ENCODE results near the gene ITPR2.

Gene ITPR2

GRCh38 chr12:26572137-26572536 lies 260.9 kb downstream of the ITPR2 start:
- Histone ChIP-seq H3K18ac (ENCODE audit: low read length) (no peak overlapping the region), H3K4ac (ENCODE audit: low read depth, low read length) (no peak overlapping the region), H3K79me2 (ENCODE audit: control insufficient read depth, insufficient read depth, low read length, poor library complexity) (no peaks in the 10 kb centered on the region), H3K27ac (ENCODE audit: low read depth, low read length) (no peak overlapping the region), H3K79me1 (ENCODE audit: low read length) (no peaks in the 10 kb centered on the region), H3K9me3 (ENCODE audit: insufficient read depth, low read depth, low read length) (no peaks in the 10 kb centered on the region), H3K4me2 (ENCODE audit: low read length) (no peak overlapping the region), H2AK5ac (ENCODE audit: low read length) (no peak overlapping the region), H3K36me3 (ENCODE audit: control insufficient read depth in 1 of 2, insufficient read depth in 2 of 2, low read length in 2 of 2) (no peaks in the 10 kb centered on the region), H4K12ac (ENCODE audit: low read depth, low read length) (no peak overlapping the region), H4K8ac (ENCODE audit: low read depth, low read length) (no peak overlapping the region), H3K4me3 (ENCODE audit: low read depth, low read length) (no peak overlapping the region), H3K4me1 (ENCODE audit: control insufficient read depth in 1 of 2, insufficient read depth in 2 of 2, low read length in 2 of 2) (peaks cover 4 to 5% of the 10 kb centered on the region in 2 experiments), H3K14ac (ENCODE audit: low read length) (no peak overlapping the region), H2BK5ac (ENCODE audit: low read depth, low read length, poor library complexity) (no peak overlapping the region), H2BK120ac (ENCODE audit: insufficient read depth, low read length, poor library complexity) (no peak overlapping the region), H2BK12ac (ENCODE audit: low read length) (no peak overlapping the region), H3K27me3 (ENCODE audit: insufficient read depth, low read length) (no peaks in the 10 kb centered on the region), H4K91ac (ENCODE audit: low read depth, low read length) (no peak overlapping the region), H3K9ac (ENCODE audit: low read length) (no peak overlapping the region), H3K23ac (ENCODE audit: low read length) (no peak overlapping the region), H2AFZ (ENCODE audit: insufficient read depth, low read length, poor library complexity) (no peak overlapping the region)
- DNase-seq = no peak
- WGBS (ENCODE audit: extremely low coverage, insufficient coverage, insufficient read length) = no CpG with 5 or more reads among the region's 1 CpG

- no peak overlapping the region for H3K9ac ChIP-seq (ENCODE audit: low read length)
- no peak overlapping the region for H3K14ac ChIP-seq (ENCODE audit: low read length)
- H3K79me2 ChIP-seq (ENCODE audit: control insufficient read depth, insufficient read depth, low read length, poor library complexity) = no peaks in the 10 kb centered on the region
- H4K12ac ChIP-seq (ENCODE audit: low read depth, low read length) = no peak overlapping the region
- no peak overlapping the region for H3K18ac ChIP-seq (ENCODE audit: low read length)
- WGBS (ENCODE audit: extremely low coverage, insufficient coverage, insufficient read length) = no CpG with 5 or more reads among the region's 3 CpGs
- H2AFZ ChIP-seq (ENCODE audit: insufficient read depth, low read length, poor library complexity) = no peak overlapping the region
- no peak overlapping the region for H2BK5ac ChIP-seq (ENCODE audit: low read depth, low read length, poor library complexity)
- no peak overlapping the region for H3K27ac ChIP-seq (ENCODE audit: low read depth, low read length)
- no peak overlapping the region for H2AK5ac ChIP-seq (ENCODE audit: low read length)
- H3K9me3 ChIP-seq (ENCODE audit: insufficient read depth, low read depth, low read length) = no peaks in the 10 kb centered on the region
- H3K4ac ChIP-seq (ENCODE audit: low read depth, low read length) = no peak overlapping the region
- no peaks in the 10 kb centered on the region for H3K79me1 ChIP-seq (ENCODE audit: low read length)
- DNase-seq = no peak
- H2BK12ac ChIP-seq (ENCODE audit: low read length) = no peak overlapping the region
- H3K36me3 ChIP-seq (ENCODE audit: control insufficient read depth in 1 of 2, insufficient read depth in 2 of 2, low read length in 2 of 2) = no peaks in the 10 kb centered on the region
- peaks cover 4 to 5% of the 10 kb centered on the region in 2 experiments for H3K4me1 ChIP-seq (ENCODE audit: control insufficient read depth in 1 of 2, insufficient read depth in 2 of 2, low read length in 2 of 2)
- no peak overlapping the region for H3K4me3 ChIP-seq (ENCODE audit: low read depth, low read length)
- H3K4me2 ChIP-seq (ENCODE audit: low read length) = no peak overlapping the region
- no peak overlapping the region for H4K8ac ChIP-seq (ENCODE audit: low read depth, low read length)
- H3K27me3 ChIP-seq (ENCODE audit: insufficient read depth, low read length) = no peaks in the 10 kb centered on the region
- H3K23ac ChIP-seq (ENCODE audit: low read length) = no peak overlapping the region
- no peak overlapping the region for H2BK120ac ChIP-seq (ENCODE audit: insufficient read depth, low read length, poor library complexity)
- no peak overlapping the region for H4K91ac ChIP-seq (ENCODE audit: low read depth, low read length)
Measured at GRCh38 chr12:26571560-26571959, 261.4 kb downstream of the ITPR2 start.

DNA sequence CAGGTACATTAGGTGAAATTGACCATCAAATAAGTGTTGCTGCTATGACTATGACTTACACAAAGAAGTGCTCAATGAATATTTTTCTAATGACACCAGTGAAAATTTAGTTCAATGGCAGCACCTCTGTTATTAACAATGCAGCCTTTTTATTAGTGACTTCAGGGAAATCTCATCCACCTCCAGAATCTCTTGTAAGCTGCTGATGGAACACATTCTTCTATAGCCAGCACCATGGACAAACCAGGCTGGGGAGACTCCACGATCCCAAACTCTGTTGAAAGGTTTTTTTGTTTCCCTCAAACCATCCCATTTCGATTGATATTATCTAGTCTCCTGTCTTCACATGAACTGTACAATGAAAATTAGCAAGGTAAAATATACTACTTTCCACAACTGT lies 265.9 kb downstream of the ITPR2 start:
- no peak overlapping the region for H4K12ac ChIP-seq (ENCODE audit: low read depth, low read length)

GRCh38 chr12:26566675-26567074 lies 266.3 kb downstream of the ITPR2 start:
- H3K9ac ChIP-seq (ENCODE audit: low read length) = no peak overlapping the region
- H2BK12ac ChIP-seq (ENCODE audit: low read length) = no peak overlapping the region
- no peak overlapping the region for H4K12ac ChIP-seq (ENCODE audit: low read depth, low read length)
- no peak overlapping the region for H3K4me2 ChIP-seq (ENCODE audit: low read length)
- H3K14ac ChIP-seq (ENCODE audit: low read length) = no peak overlapping the region
- no CpG with 5 or more reads among the region's 2 CpGs for WGBS (ENCODE audit: extremely low coverage, insufficient coverage, insufficient read length)
- no peak overlapping the region for H4K91ac ChIP-seq (ENCODE audit: low read depth, low read length)
- H2BK120ac ChIP-seq (ENCODE audit: insufficient read depth, low read length, poor library complexity) = no peak overlapping the region
- H3K4ac ChIP-seq (ENCODE audit: low read depth, low read length) = no peak overlapping the region
- no peak overlapping the region for H3K4me3 ChIP-seq (ENCODE audit: low read depth, low read length)
- H3K36me3 ChIP-seq (ENCODE audit: control insufficient read depth in 1 of 2, insufficient read depth in 2 of 2, low read length in 2 of 2) = no peaks in the 10 kb centered on the region
- H3K23ac ChIP-seq (ENCODE audit: low read length) = no peak overlapping the region
- no peaks in the 10 kb centered on the region for H3K79me2 ChIP-seq (ENCODE audit: control insufficient read depth, insufficient read depth, low read length, poor library complexity)
- H2AK5ac ChIP-seq (ENCODE audit: low read length) = no peak overlapping the region
- H3K4me1 ChIP-seq (ENCODE audit: control insufficient read depth in 1 of 2, insufficient read depth in 2 of 2, low read length in 2 of 2) = no peaks in the 10 kb centered on the region
- no peak for DNase-seq
- H2AFZ ChIP-seq (ENCODE audit: insufficient read depth, low read length, poor library complexity) = no peak overlapping the region
- no peaks in the 10 kb centered on the region for H3K9me3 ChIP-seq (ENCODE audit: insufficient read depth, low read depth, low read length)
- H3K18ac ChIP-seq (ENCODE audit: low read length) = no peak overlapping the region
- no peaks in the 10 kb centered on the region for H3K27me3 ChIP-seq (ENCODE audit: insufficient read depth, low read length)
- H3K27ac ChIP-seq (ENCODE audit: low read depth, low read length) = no peak overlapping the region
- H3K79me1 ChIP-seq (ENCODE audit: low read length) = no peaks in the 10 kb centered on the region
- H4K8ac ChIP-seq (ENCODE audit: low read depth, low read length) = no peak overlapping the region
- H2BK5ac ChIP-seq (ENCODE audit: low read depth, low read length, poor library complexity) = no peak overlapping the region

More for the DNA sequence above, 265.9 kb downstream of the ITPR2 start:
- Histone ChIP-seq H3K4ac (ENCODE audit: low read depth, low read length) (no peak overlapping the region), H3K79me1 (ENCODE audit: low read length) (no peaks in the 10 kb centered on the region), H2BK12ac (ENCODE audit: low read length) (no peak overlapping the region), H4K91ac (ENCODE audit: low read depth, low read length) (no peak overlapping the region), H2AFZ (ENCODE audit: insufficient read depth, low read length, poor library complexity) (no peak overlapping the region), H3K18ac (ENCODE audit: low read length) (no peak overlapping the region), H3K9ac (ENCODE audit: low read length) (no peak overlapping the region), H3K4me2 (ENCODE audit: low read length) (no peak overlapping the region), H3K79me2 (ENCODE audit: control insufficient read depth, insufficient read depth, low read length, poor library complexity) (no peaks in the 10 kb centered on the region), H3K23ac (ENCODE audit: low read length) (no peak overlapping the region), H3K27ac (ENCODE audit: low read depth, low read length) (no peak overlapping the region), H3K36me3 (ENCODE audit: control insufficient read depth in 1 of 2, insufficient read depth in 2 of 2, low read length in 2 of 2) (no peaks in the 10 kb centered on the region), H2BK5ac (ENCODE audit: low read depth, low read length, poor library complexity) (no peak overlapping the region), H3K9me3 (ENCODE audit: insufficient read depth, low read depth, low read length) (no peaks in the 10 kb centered on the region), H2BK120ac (ENCODE audit: insufficient read depth, low read length, poor library complexity) (no peak overlapping the region), H2AK5ac (ENCODE audit: low read length) (no peak overlapping the region), H3K14ac (ENCODE audit: low read length) (no peak overlapping the region), H3K27me3 (ENCODE audit: insufficient read depth, low read length) (no peaks in the 10 kb centered on the region), H4K8ac (ENCODE audit: low read depth, low read length) (no peak overlapping the region), H3K4me3 (ENCODE audit: low read depth, low read length) (no peak overlapping the region), H3K4me1 (ENCODE audit: control insufficient read depth in 1 of 2, insufficient read depth in 2 of 2, low read length in 2 of 2) (no peaks in the 10 kb centered on the region)
- no peak for DNase-seq
- WGBS (ENCODE audit: extremely low coverage, insufficient coverage, insufficient read length) = no CpG with 5 or more reads among the region's 2 CpGs

All from trophoblast cell (in vitro differentiated cells and primary cell).